ENCODE results near the gene PLA1A.
"Not testable (repeated sequence)": the region's sequence is repeated elsewhere in the genome, so short reads cannot be mapped to it uniquely, and the experiment has no call there.

Gene PLA1A

DNA sequence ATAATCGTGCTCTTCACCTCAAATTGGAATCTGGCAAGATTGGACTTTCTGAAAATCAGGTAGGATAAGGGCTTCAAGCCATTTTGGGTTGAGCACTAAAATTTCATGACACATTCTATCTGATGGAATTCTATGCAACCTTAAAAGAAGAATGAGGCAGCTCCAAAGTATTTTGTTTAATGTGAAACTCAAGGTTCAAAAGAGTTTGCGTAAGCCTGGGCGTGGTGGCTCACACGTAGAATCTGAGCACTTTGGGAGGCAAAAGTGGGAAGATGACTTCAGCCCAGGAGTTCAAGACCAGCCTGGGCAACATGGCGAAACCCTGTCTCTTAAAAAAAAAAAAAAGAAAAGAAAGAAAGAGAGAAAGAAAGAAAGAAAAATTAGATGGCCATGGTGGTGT, 3.6 kb upstream of the PLA1A start:
- Histone ChIP-seq H3K9me3 (ENCODE audit: control insufficient read depth, low read length) (peaks cover 7% of the 10 kb centered on the region), H3K36me3 (ENCODE audit: control insufficient read depth, insufficient read depth, low read length) (no peaks in the 10 kb centered on the region), H3K27ac (ENCODE audit: low read depth, low read length, severe bottlenecking) (no peak overlapping the region), H3K4me1 (ENCODE audit: control insufficient read depth, insufficient read depth, low read length, poor library complexity, severe bottlenecking) (no peaks in the 10 kb centered on the region), H3K4me3 (ENCODE audit: extremely low read depth, insufficient read depth, low read length, poor library complexity, severe bottlenecking) (no peak overlapping the region)
- WGBS, 2 experiments (ENCODE audit: insufficient coverage in 2 of 2): 93 to 96% methylated on average over 4 to 5 of the region's 5 CpGs

DNA sequence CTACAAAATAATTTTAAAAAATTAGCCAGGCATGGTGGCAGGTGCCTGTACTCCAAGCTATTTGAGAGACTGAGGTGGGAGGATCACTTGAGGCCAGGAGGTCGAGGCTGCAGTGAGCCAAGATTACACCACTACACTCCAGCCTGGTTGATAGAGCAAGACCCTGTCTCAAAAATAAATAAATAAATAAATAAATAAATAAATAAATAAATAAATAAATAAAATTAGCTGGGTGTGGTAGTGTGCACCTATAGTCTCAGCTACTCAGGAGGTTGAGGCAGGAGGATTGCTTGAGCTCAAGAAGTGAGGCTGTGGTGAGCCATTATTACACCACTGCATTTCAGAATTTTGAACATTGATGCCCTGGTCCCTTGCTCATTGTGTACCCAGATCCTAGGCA, 2.8 kb upstream of the PLA1A start:
- WGBS, 2 experiments (ENCODE audit: insufficient coverage in 2 of 2): no CpG with 5 or more reads among the region's 1 CpG
- H3K36me3 ChIP-seq (ENCODE audit: control insufficient read depth, insufficient read depth, low read length); H3K4me3 ChIP-seq (ENCODE audit: extremely low read depth, insufficient read depth, low read length, poor library complexity, severe bottlenecking); H3K9me3 ChIP-seq (ENCODE audit: control insufficient read depth, low read length); H3K27ac ChIP-seq (ENCODE audit: low read depth, low read length, severe bottlenecking); H3K4me1 ChIP-seq (ENCODE audit: control insufficient read depth, insufficient read depth, low read length, poor library complexity, severe bottlenecking): not testable (repeated sequence)

DNA sequence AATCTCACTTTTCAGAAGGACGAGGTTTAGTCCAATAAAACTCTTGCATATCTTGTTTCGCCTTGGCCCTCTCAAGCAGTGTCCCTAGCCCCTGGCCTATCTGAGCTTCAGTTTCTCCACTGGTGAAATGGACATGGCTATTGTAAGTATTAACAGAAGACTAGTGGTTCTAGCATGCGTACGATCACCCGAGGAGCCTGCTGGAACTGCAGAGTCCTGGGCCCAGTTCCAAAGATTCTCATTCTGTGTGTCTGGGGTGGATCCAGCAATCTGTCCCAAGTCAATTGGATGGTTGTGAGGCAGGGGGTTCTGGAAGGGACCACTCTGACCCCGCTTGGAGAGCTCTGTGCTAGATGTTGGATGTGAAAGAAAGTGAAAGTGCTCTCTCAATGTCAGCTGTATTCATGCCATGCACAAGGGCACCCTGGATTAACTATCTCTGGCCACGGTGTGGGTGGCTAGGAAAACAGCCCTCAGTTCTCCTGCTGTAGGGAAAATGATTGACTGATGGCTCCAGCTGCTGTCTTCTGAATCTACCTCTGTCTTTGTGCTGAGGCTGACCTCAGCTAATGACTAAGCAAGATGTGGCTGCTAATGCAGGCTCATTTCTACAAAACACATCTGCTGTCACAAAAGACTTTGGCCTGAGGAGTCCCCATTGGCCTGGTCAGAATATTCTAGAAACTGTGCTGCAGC, 1.9 kb upstream of the PLA1A start:
- no peak overlapping the region for H3K27ac ChIP-seq (ENCODE audit: low read depth, low read length, severe bottlenecking)
- no peak overlapping the region for H3K4me3 ChIP-seq (ENCODE audit: extremely low read depth, insufficient read depth, low read length, poor library complexity, severe bottlenecking)
- peaks cover under 1% of the 10 kb centered on the region for H3K9me3 ChIP-seq (ENCODE audit: control insufficient read depth, low read length)
- no peaks in the 10 kb centered on the region for H3K4me1 ChIP-seq (ENCODE audit: control insufficient read depth, insufficient read depth, low read length, poor library complexity, severe bottlenecking)
- 89 to 93% methylated on average over 4 to 5 of the region's 7 CpGs for WGBS, 2 experiments (ENCODE audit: insufficient coverage in 2 of 2)
- H3K36me3 ChIP-seq (ENCODE audit: control insufficient read depth, insufficient read depth, low read length): no peaks in the 10 kb centered on the region

DNA sequence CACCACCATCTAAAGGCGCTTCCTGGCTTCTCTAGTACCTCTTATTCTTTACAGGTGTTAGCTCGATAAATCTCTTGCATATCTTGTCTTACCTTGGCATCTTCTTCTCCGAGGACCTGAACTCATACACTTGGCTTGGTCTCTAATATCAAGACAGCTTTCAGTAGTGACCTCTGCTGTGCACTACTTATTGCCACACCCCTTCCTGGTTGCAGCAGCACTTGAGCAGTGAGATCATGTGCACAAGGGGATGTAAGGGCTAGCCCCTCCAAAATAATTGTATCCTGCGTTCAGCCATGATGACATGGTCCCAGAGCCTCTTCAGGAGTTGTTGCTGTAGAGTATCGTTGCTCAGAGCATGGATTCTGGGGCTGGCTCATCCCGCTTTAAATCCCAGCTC, 1.3 kb upstream of the PLA1A start:
- H3K9me3 ChIP-seq (ENCODE audit: control insufficient read depth, low read length): no peaks in the 10 kb centered on the region
- WGBS, 2 experiments (ENCODE audit: insufficient coverage in 2 of 2): 90 to 93% methylated on average over 4 to 5 of the region's 6 CpGs
- H3K36me3 ChIP-seq (ENCODE audit: control insufficient read depth, insufficient read depth, low read length): no peaks in the 10 kb centered on the region
- no peaks in the 10 kb centered on the region for H3K4me1 ChIP-seq (ENCODE audit: control insufficient read depth, insufficient read depth, low read length, poor library complexity, severe bottlenecking)
- no peak overlapping the region for H3K4me3 ChIP-seq (ENCODE audit: extremely low read depth, insufficient read depth, low read length, poor library complexity, severe bottlenecking)
- H3K27ac ChIP-seq (ENCODE audit: low read depth, low read length, severe bottlenecking): no peak overlapping the region

DNA sequence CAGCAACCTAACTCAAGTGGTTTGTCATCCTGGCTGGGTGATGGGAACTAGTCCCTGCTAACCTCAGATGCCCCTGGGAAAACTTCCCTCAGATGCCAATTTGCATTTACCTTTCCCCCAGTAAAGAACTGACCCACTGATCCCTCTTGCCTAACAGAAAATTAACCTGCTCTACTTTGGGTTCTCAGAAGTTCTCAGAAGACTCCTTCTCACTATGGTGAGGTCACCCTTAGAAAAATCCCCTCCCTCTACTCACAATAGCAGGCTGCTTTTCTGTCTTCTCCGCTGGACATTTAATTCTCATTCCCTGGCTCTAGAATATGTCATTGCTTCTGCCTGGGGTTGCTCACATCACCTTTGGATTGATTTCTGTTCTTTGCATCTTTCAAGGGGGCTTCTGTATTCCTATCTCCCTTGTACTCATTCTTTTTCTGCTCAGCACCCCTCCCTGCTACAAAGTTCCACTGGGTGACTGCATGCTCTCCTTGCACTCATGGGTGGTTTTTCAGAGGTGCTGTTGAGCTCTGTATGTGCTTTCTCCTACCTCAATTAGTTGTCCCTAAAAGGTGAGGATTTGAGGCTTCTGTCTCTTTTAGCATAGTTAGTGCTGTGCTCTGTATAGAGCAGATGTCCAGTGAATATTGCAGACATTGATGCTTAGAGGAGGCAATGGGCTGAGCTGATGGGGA, 869 bp downstream of the PLA1A start:
- no peaks in the 10 kb centered on the region for H3K4me1 ChIP-seq (ENCODE audit: control insufficient read depth, insufficient read depth, low read length, poor library complexity, severe bottlenecking)
- H3K9me3 ChIP-seq (ENCODE audit: control insufficient read depth, low read length): no peaks in the 10 kb centered on the region
- WGBS, 2 experiments (ENCODE audit: insufficient coverage in 2 of 2): 86 to 90% methylated on average over 1 of the region's 1 CpG
- H3K27ac ChIP-seq (ENCODE audit: low read depth, low read length, severe bottlenecking): no peak overlapping the region
- no peak overlapping the region for H3K4me3 ChIP-seq (ENCODE audit: extremely low read depth, insufficient read depth, low read length, poor library complexity, severe bottlenecking)
- H3K36me3 ChIP-seq (ENCODE audit: control insufficient read depth, insufficient read depth, low read length): no peaks in the 10 kb centered on the region

DNA sequence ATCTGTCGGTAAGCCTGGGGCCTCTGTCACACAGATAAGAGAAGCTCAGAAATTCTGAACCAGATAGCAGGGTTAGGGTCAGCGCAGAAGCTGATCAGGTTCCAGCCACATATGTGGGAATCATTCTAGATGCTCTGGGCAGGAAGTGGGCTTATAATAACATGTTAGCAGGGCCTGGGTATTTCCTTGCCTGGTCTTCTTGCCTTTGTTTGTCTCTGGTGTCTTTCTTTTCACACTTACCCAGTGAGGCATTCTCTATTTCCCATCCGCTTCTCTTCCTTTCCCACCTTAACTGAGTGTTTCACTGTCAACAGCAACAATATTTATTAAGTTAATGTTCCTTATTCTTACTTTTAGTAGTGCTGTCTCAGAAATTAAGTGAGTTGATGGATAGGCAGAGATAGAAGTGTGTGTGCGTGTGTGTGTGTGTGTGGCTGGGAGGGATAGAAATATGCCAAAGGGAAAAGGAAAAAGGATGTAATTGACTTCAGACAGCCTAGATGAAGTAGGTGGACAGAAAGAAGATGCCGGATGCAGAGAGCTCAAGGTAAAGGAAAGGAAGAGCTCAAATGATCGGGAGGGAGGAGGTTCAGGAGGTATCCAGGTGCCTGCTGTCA, 2.0 kb downstream of the PLA1A start:
- Histone ChIP-seq H3K4me1 (ENCODE audit: control insufficient read depth, insufficient read depth, low read length, poor library complexity, severe bottlenecking) (no peaks in the 10 kb centered on the region), H3K9me3 (ENCODE audit: control insufficient read depth, low read length) (no peaks in the 10 kb centered on the region), H3K27ac (ENCODE audit: low read depth, low read length, severe bottlenecking) (no peak overlapping the region), H3K36me3 (ENCODE audit: control insufficient read depth, insufficient read depth, low read length) (no peaks in the 10 kb centered on the region), H3K4me3 (ENCODE audit: extremely low read depth, insufficient read depth, low read length, poor library complexity, severe bottlenecking) (no peak overlapping the region)
- WGBS, 2 experiments (ENCODE audit: insufficient coverage in 2 of 2): 85 to 94% methylated on average over 4 to 5 of the region's 6 CpGs

DNA sequence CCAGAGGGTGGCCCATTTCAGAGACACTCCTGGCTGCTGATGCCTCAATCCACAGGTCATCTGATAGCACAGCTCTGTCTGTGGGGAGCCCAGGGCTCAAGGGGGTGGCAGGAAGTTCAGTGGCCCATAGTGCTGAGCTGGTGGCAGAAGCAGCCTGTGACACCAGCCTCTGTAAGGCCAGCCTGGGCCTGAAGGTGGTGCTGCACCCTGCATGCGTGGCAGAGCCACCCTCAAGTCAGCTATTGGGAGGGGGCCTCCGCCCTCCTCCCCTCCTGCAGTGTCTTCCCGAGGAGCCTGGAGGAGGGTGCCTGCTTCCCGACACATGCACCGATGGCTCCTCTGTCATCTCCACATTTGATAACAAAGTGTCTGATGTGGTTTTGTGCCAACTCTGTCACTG, 3.0 kb downstream of the PLA1A start:
- no peaks in the 10 kb centered on the region for H3K36me3 ChIP-seq (ENCODE audit: control insufficient read depth, insufficient read depth, low read length)

DNA sequence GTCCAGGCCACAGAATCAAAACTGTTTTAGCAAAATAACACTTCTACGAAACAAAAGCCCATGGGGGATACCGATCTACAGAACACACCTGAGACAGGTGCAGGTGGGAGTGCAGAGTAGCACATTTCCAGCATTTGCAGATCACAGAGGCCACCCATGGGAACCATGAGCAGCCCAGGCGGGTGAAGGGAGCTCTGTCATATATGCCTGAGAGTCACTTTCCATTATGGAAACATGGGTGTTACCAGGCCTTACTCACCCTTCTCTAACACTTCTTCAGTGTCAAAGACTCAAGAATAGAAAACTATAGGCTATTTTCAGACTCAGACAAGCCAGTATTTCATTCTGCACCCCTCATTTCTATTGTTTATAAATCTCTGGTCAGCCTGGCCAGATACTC, 3.5 kb downstream of the PLA1A start:
- Histone ChIP-seq H3K36me3 (ENCODE audit: control insufficient read depth, insufficient read depth, low read length) (no peaks in the 10 kb centered on the region), H3K4me1 (ENCODE audit: control insufficient read depth, insufficient read depth, low read length, poor library complexity, severe bottlenecking) (no peaks in the 10 kb centered on the region), H3K27ac (ENCODE audit: low read depth, low read length, severe bottlenecking) (no peak overlapping the region), H3K9me3 (ENCODE audit: control insufficient read depth, low read length) (no peaks in the 10 kb centered on the region), H3K4me3 (ENCODE audit: extremely low read depth, insufficient read depth, low read length, poor library complexity, severe bottlenecking) (no peak overlapping the region)
- WGBS, 2 experiments (ENCODE audit: insufficient coverage in 2 of 2): 94 to 100% methylated on average over 1 to 2 of the region's 3 CpGs

More for the DNA sequence above, 3.0 kb downstream of the PLA1A start:
- Histone ChIP-seq H3K4me3 (ENCODE audit: extremely low read depth, insufficient read depth, low read length, poor library complexity, severe bottlenecking) (no peak overlapping the region), H3K4me1 (ENCODE audit: control insufficient read depth, insufficient read depth, low read length, poor library complexity, severe bottlenecking) (no peaks in the 10 kb centered on the region), H3K27ac (ENCODE audit: low read depth, low read length, severe bottlenecking) (no peak overlapping the region), H3K9me3 (ENCODE audit: control insufficient read depth, low read length) (no peaks in the 10 kb centered on the region)
- 20 to 65% methylated on average over 1 to 4 of the region's 5 CpGs for WGBS, 2 experiments (ENCODE audit: insufficient coverage in 2 of 2)

DNA sequence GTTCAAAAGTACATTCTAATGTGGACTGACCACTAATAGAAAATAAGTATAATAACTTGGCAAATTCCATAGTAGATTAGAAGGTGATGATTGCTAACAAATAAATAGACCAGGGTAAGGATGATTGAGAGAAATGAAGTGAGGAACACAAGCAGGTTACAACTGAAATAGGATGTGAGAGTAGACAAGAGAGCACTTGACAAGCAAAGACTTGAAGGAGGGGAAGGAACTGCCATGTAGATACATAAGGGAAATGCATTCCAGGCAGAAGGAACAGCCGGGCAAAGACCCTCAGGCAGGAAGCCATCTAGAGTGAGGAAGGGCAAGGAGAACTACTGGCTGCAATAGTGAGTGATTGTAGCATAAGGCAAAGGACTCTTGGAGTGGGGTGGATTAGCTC, 5.0 kb downstream of the PLA1A start:
- H3K27ac ChIP-seq (ENCODE audit: low read depth, low read length, severe bottlenecking): no peak overlapping the region
- 67 to 100% methylated on average over 1 of the region's 1 CpG for WGBS, 2 experiments (ENCODE audit: insufficient coverage in 2 of 2)
- no peak overlapping the region for H3K4me3 ChIP-seq (ENCODE audit: extremely low read depth, insufficient read depth, low read length, poor library complexity, severe bottlenecking)
- no peaks in the 10 kb centered on the region for H3K4me1 ChIP-seq (ENCODE audit: control insufficient read depth, insufficient read depth, low read length, poor library complexity, severe bottlenecking)
- no peaks in the 10 kb centered on the region for H3K36me3 ChIP-seq (ENCODE audit: control insufficient read depth, insufficient read depth, low read length)
- no peaks in the 10 kb centered on the region for H3K9me3 ChIP-seq (ENCODE audit: control insufficient read depth, low read length)

DNA sequence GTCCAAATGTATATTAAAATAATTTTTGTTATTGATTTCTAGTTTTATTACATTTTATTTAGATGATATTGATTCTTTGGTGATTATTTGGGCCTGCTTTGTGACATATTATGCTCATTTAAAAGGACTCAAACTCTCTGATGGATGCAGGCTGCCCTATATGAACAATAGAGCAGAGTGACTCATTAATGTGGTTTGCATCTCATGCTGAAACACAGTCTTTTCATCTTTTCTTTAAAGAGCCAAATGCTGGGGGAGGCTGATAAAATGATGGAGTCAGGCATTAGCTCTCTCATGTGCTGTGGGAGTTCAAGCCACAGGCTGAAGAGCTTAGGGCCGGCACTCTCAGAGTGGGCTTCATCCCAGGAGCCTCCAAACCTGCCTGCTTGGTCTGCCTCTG, 7.2 kb downstream of the PLA1A start:
- Histone ChIP-seq H3K4me1 (ENCODE audit: control insufficient read depth, insufficient read depth, low read length, poor library complexity, severe bottlenecking) (no peaks in the 10 kb centered on the region), H3K9me3 (ENCODE audit: control insufficient read depth, low read length) (no peaks in the 10 kb centered on the region), H3K4me3 (ENCODE audit: extremely low read depth, insufficient read depth, low read length, poor library complexity, severe bottlenecking) (no peak overlapping the region), H3K36me3 (ENCODE audit: control insufficient read depth, insufficient read depth, low read length) (no peaks in the 10 kb centered on the region), H3K27ac (ENCODE audit: low read depth, low read length, severe bottlenecking) (no peak overlapping the region)
- 80 to 100% methylated on average over 1 of the region's 1 CpG for WGBS, 2 experiments (ENCODE audit: insufficient coverage in 2 of 2)
